ENCODE results near the gene MACF1.

DNA sequence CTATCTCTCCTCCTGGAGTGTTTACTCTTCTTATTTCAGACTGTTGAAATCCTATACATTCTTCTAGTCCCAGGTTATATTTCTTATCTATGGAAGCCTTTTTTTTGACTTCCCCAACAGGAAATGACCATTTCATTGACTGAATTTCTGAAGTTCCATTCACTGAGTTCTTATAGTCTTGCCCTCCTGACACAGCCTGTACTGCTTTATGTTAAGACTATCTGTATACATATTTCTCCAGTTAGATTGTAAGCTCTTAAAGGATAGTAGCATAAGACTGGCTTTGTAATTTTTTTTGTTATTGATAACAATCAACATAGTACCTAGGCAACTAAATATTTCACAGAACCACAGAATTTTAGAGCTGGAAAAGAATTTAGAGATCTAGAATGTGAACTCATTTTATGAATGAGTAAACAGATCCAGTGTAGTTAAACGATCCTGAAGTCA is 14.9 kb upstream of the MACF1 start:
- TF ChIP-seq, protein P1, sequence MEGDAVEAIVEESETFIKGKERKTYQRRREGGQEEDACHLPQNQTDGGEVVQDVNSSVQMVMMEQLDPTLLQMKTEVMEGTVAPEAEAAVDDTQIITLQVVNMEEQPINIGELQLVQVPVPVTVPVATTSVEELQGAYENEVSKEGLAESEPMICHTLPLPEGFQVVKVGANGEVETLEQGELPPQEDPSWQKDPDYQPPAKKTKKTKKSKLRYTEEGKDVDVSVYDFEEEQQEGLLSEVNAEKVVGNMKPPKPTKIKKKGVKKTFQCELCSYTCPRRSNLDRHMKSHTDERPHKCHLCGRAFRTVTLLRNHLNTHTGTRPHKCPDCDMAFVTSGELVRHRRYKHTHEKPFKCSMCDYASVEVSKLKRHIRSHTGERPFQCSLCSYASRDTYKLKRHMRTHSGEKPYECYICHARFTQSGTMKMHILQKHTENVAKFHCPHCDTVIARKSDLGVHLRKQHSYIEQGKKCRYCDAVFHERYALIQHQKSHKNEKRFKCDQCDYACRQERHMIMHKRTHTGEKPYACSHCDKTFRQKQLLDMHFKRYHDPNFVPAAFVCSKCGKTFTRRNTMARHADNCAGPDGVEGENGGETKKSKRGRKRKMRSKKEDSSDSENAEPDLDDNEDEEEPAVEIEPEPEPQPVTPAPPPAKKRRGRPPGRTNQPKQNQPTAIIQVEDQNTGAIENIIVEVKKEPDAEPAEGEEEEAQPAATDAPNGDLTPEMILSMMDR (conservative IDR thresholded peaks at IDR 0.05): no peak
- no peak for TF ChIP-seq EZH2 (IDR thresholded peaks at IDR 0.05; ENCODE audit: low read depth)

Measured in PC-9 (cell line).